ENCODE results near the gene TMEM234.

DNA sequence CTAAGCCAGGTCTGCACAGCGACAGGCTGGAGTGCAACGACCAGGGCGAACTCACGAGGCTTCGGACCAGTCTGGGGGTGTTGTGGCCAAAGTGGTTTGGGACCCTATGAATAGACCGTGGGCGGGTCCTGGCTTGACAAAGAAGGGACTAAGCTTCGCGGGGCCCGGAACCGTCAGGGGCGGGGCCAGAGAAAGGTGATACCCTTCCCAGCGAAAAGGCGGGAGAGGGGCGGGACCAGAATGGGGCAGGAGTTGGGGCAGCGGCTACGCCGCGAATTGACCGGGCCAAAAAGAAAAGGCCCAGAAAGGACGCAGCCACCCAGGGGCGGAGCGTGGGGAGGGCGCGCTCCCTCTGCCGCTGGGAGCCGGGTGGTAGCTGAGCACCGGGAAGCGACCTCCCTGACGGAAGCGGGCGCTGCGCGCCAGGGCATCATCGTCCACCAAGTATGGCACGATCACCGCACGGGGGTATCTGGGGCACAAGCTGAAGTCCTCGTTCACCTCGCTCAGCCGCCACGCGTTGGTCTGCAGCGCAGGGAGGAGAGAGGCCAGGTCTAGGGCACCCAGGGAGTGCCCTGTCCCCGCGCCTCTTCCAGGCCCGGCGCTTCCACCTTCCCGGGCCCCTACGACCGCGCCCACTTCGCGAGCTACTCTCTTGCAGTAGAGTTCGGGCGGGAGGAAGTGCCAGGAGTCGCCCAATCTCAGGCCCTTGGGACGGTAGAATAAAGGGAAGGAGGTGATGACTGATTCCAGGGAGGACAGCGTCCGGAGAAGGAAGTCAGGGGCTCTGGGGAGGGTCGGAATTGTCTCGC, 18.2 kb upstream of the TMEM234 start:
- TF ChIP-seq POLR2AphosphoS5 (IDR thresholded peaks at IDR 0.05; ENCODE audit: borderline replicate concordance, low read depth, low read length) (no peak), FOXP2 (optimal IDR thresholded peaks at IDR 0.05; ENCODE audit: control extremely low read depth, extremely low read length, insufficient read depth) (no peak)

Measured in SK-N-MC (cell line).